ENCODE results near the gene MRPS26.

GRCh38 chr20:3044336-3044965 is 1.4 kb upstream of the MRPS26 start:
- TF ChIP-seq NFYA (IDR thresholded peaks at IDR 0.05; ENCODE audit: borderline replicate concordance, low read depth, low read length): no peak
- TF ChIP-seq CTCF (IDR thresholded peaks at IDR 0.05 in 2 of 3, conservative IDR thresholded peaks at IDR 0.05 in 1 of 3; ENCODE audit: control insufficient read depth in 2 of 3, extremely low read depth in 1 of 3, insufficient read depth in 1 of 3, low read depth in 3 of 3, low read length in 3 of 3): no peak
- no peak for TF ChIP-seq RAD21 (IDR thresholded peaks at IDR 0.05; ENCODE audit: insufficient read depth, low read depth, low read length)
- no peak for TF ChIP-seq ESRRA (IDR thresholded peaks at IDR 0.05; ENCODE audit: low read length)
- no peak for TF ChIP-seq RAD51 (IDR thresholded peaks at IDR 0.05)
- TF ChIP-seq EP300 (IDR thresholded peaks at IDR 0.05; ENCODE audit: borderline replicate concordance in 1 of 2, control insufficient read depth in 1 of 2, low read depth in 2 of 2, low read length in 2 of 2): no peak
- TF ChIP-seq FOS (IDR thresholded peaks at IDR 0.05; ENCODE audit: borderline replicate concordance, extremely low read depth, insufficient read length): no peak
- no peak for TF ChIP-seq CHD4 (IDR thresholded peaks at IDR 0.05)
- TF ChIP-seq JUND (IDR thresholded peaks at IDR 0.05; ENCODE audit: low read depth, low read length): no peak
- TF ChIP-seq ZBTB11 (CRISPR knock-in tag; IDR thresholded peaks at IDR 0.05): no peak
- no peak for TF ChIP-seq ZBTB33 (IDR thresholded peaks at IDR 0.05)

Measured in GM12878 (cell line).